IMR-90 (cell line): ENCODE data around the gene C15orf40. TPM values are rescaled to one million over a fixed set of nuclear protein-coding genes. Genes with fewer than 3 reads are reported as not detected.

ENCODE experiments used
- ATAC-seq: fragments of 200-7000 bp; cut with Tn5 transposase; 2 replicates; pipeline ENCODE4 v1.9.1; 2020; ENCODE audit warnings: low read depth, mild to moderate bottlenecking, moderate library complexity
- BruUV-seq: library from RNA; stranded (reverse); fragments of 400-500 nt; replicated peaks from 2 replicates; lab custom pipeline; 2021; lab: Mats Ljungman, UMichigan
- CTCF ChIA-PET: fragments of 300-600 bp; formaldehyde crosslinking; extraction: SDS; loops from one replicate; lab custom pipeline; 2021; ENCODE audit warnings: antibody characterized with exemption; lab: Yijun Ruan, JAX
- POLR2A ChIA-PET: fragments of 300-600 bp; sonication (Branson Sonifier 250); formaldehyde crosslinking; loops from one replicate; lab custom pipeline; 2022; ENCODE audit warnings: antibody characterized with exemption; ENCODE audit not compliant: unreplicated experiment; lab: Charles Lee
- DNase-seq: peaks from one replicate; pipeline ENCODE4 v3.0.0; 2013
- H2AFZ ChIP-seq: replicated peaks from 2 replicates; pipeline ENCODE3; 2013; ENCODE audit warnings: low read length, mild to moderate bottlenecking; ENCODE audit not compliant: poor library complexity
- H2AK5ac ChIP-seq: 2 replicates; pipeline ENCODE4 v1.6.1; 2013; ENCODE audit warnings: low read depth, low read length, inconsistent platforms
- H2AK9ac ChIP-seq: replicated peaks from 2 replicates; pipeline ENCODE3; 2013; ENCODE audit warnings: mild to moderate bottlenecking, low read depth, low read length, moderate library complexity; ENCODE audit not compliant: poor library complexity
- H2BK120ac ChIP-seq: 2 replicates; pipeline ENCODE4 v1.6.1; 2013; ENCODE audit warnings: low read depth, low read length, inconsistent platforms
- H2BK15ac ChIP-seq: 3 replicates; pipeline ENCODE4 v1.6.1; 2013; ENCODE audit warnings: low read depth, low read length, inconsistent platforms
- H2BK20ac ChIP-seq: 2 replicates; pipeline ENCODE4 v1.6.1; 2013; ENCODE audit warnings: low read depth, mild to moderate bottlenecking, inconsistent platforms, low read length, moderate library complexity
- H2BK5ac ChIP-seq: 2 replicates; pipeline ENCODE4 v1.6.1; 2013; ENCODE audit warnings: mild to moderate bottlenecking, low read depth, low read length, inconsistent platforms; ENCODE audit not compliant: poor library complexity, severe bottlenecking
- H3K14ac ChIP-seq: replicated peaks from 2 replicates; pipeline ENCODE4 v1.6.1; 2013; ENCODE audit warnings: low read depth, low read length, inconsistent platforms
- H3K18ac ChIP-seq: 2 replicates; pipeline ENCODE4 v1.6.1; 2013; ENCODE audit warnings: low read depth, low read length, control low read depth
- H3K23ac ChIP-seq: 2 replicates; pipeline ENCODE4 v1.6.1; 2013; ENCODE audit warnings: low read depth, low read length, inconsistent platforms
- H3K27ac ChIP-seq: 2 replicates; pipeline ENCODE4 v1.5.1; 2013; ENCODE audit warnings: mild to moderate bottlenecking, control low read depth, low read length; ENCODE audit not compliant: insufficient read depth
- H3K27me3 ChIP-seq: 2 replicates; pipeline ENCODE4 v1.6.1; 2013; ENCODE audit warnings: low read length; ENCODE audit not compliant: control insufficient read depth, insufficient read depth
- H3K36me3 ChIP-seq: 2 replicates; pipeline ENCODE4 v1.6.1; 2013; ENCODE audit warnings: low read length, mixed read lengths; ENCODE audit not compliant: control insufficient read depth, insufficient read depth
- H3K4ac ChIP-seq: 2 replicates; pipeline ENCODE4 v1.6.1; 2013; ENCODE audit warnings: low read depth, low read length, inconsistent platforms
- H3K4me1 ChIP-seq: 2 replicates; pipeline ENCODE4 v1.6.1; 2013; ENCODE audit warnings: low read length, mixed read lengths; ENCODE audit not compliant: control insufficient read depth, insufficient read depth
- H3K4me2 ChIP-seq: 2 replicates; pipeline ENCODE4 v1.6.1; 2013; ENCODE audit warnings: low read depth, mild to moderate bottlenecking, control low read depth, low read length, moderate library complexity
- H3K4me3 ChIP-seq: 2 replicates; pipeline ENCODE4 v1.5.1; 2013; ENCODE audit warnings: low read depth, mild to moderate bottlenecking, control low read depth, low read length, moderate library complexity; ENCODE audit not compliant: insufficient read depth
- H3K56ac ChIP-seq: 2 replicates; pipeline ENCODE4 v1.6.1; 2013; ENCODE audit warnings: low read length, inconsistent platforms; ENCODE audit not compliant: insufficient read depth; ENCODE audit errors: extremely low read depth
- H3K79me1 ChIP-seq, 2 experiments: 2 replicates each; pipeline ENCODE4 v1.6.1; 2013; ENCODE audit warnings: low read length in 2 of 2, inconsistent platforms in 1 of 2, low read depth in 1 of 2
- H3K9ac ChIP-seq: 2 replicates; pipeline ENCODE4 v1.6.1; 2013; ENCODE audit warnings: low read depth, low read length, control low read depth
- H3K9me1 ChIP-seq: 2 replicates; pipeline ENCODE4 v1.6.1; 2013; ENCODE audit warnings: low read length, inconsistent platforms; ENCODE audit not compliant: insufficient read depth
- H3K9me3 ChIP-seq: 2 replicates; pipeline ENCODE4 v1.6.1; 2013; ENCODE audit warnings: low read length; ENCODE audit not compliant: control insufficient read depth, insufficient read depth
- H4K20me1 ChIP-seq: 2 replicates; pipeline ENCODE4 v1.6.1; 2013; ENCODE audit warnings: low read length, inconsistent platforms; ENCODE audit not compliant: insufficient read depth
- H4K5ac ChIP-seq: 2 replicates; pipeline ENCODE4 v1.6.1; 2013; ENCODE audit warnings: mild to moderate bottlenecking, low read depth, low read length, control low read depth
- H4K8ac ChIP-seq, 2 experiments: 2 replicates each; pipeline ENCODE4 v1.6.1; 2013; ENCODE audit warnings: low read depth in 2 of 2, low read length in 2 of 2, control low read depth in 1 of 2, inconsistent platforms in 1 of 2
- H4K91ac ChIP-seq: 2 replicates; pipeline ENCODE4 v1.6.1; 2013; ENCODE audit warnings: low read depth, low read length, inconsistent platforms; ENCODE audit not compliant: insufficient read depth
- CEBPB ChIP-seq: IDR thresholded peaks from 2 replicates; pipeline ENCODE4 v1.6.1; 2012; ENCODE audit warnings: low read depth, low read length, improper control_type of control experiment
- FOS ChIP-seq: fragments of 150-350 bp; IDR thresholded peaks from 2 replicates; pipeline ENCODE4 v1.6.1; 2016; ENCODE audit warnings: low read depth, low read length
- MAZ ChIP-seq: IDR thresholded peaks from 2 replicates; pipeline ENCODE4 v1.6.1; 2012; ENCODE audit warnings: low read depth, mild to moderate bottlenecking, low read length, improper control_type of control experiment, moderate library complexity, borderline replicate concordance
- NFE2L2 ChIP-seq: fragments of 150-350 bp; IDR thresholded peaks from 2 replicates; pipeline ENCODE4 v1.6.1; 2016; ENCODE audit warnings: low read depth, mild to moderate bottlenecking, low read length
- POLR2A ChIP-seq: IDR thresholded peaks from 2 replicates; pipeline ENCODE4 v1.6.1; 2012; ENCODE audit warnings: mild to moderate bottlenecking, low read depth, low read length
- RAD21 ChIP-seq: IDR thresholded peaks from 2 replicates; pipeline ENCODE4 v1.6.1; 2012; ENCODE audit warnings: low read length, improper control_type of control experiment
- RCOR1 ChIP-seq: IDR thresholded peaks from 2 replicates; pipeline ENCODE4 v1.6.1; 2012; ENCODE audit warnings: mild to moderate bottlenecking, low read length, improper control_type of control experiment; ENCODE audit not compliant: insufficient replicate concordance
- SMC3 ChIP-seq: fragments of 150-350 bp; IDR thresholded peaks from 2 replicates; pipeline ENCODE4 v1.6.1; 2016; ENCODE audit warnings: low read depth, mild to moderate bottlenecking, antibody characterized with exemption, low read length, moderate library complexity
- WGBS, 2 experiments: methylation state at CpG; one replicate each; pipeline versions ENCODE4 v1.1.5 to v1.1.7; 2013; ENCODE audit warnings: missing lambda C conversion rate in 2 of 2; ENCODE audit not compliant: insufficient read length in 1 of 2; ENCODE audit errors: extremely low coverage in 2 of 2; 5-methylcytosine and 5-hydroxymethylcytosine counted together
- dilution Hi-C: fragments of 300-500 bp; cut with HindIII; formaldehyde crosslinking; loops from one replicate; pipeline ENCODE4 v1.14.3; 2018; ENCODE audit warnings: low sequenced_read_pairs; ENCODE audit not compliant: unreplicated experiment
- in situ Hi-C: fragments of 300-500 bp; cut with MboI; formaldehyde crosslinking; loops from 3 replicates; pipeline ENCODE4 v1.14.3; 2019; ENCODE audit warnings: low sequenced_read_pairs, inconsistent platforms, mixed read lengths
- intact Hi-C: fragments of 100-400 bp; cut with micrococcal nuclease; formaldehyde crosslinking; loops from 2 replicates; pipeline ENCODE4 v1.10.0; 2022
- polyA plus RNA-seq, 3 experiments: library from polyadenylated mRNA; depleted of rRNA; stranded (reverse); fragments of >200 nt; gene quantifications; 2 replicates each; pipeline ENCODE4 v1.2.3, GENCODE V29; 2012; ENCODE audit warnings: low replicate concordance in 1 of 3
- total RNA-seq: library from RNA; depleted of rRNA; stranded (reverse); fragments of >200 nt; gene quantifications from 2 replicates; pipeline ENCODE4 v1.2.3, GENCODE V29; 2012
- TF ChIP-seq, protein P1 (sequence below): conservative IDR thresholded peaks from 2 replicates; pipeline ENCODE4 v1.5.1; 2012; ENCODE audit warnings: mild to moderate bottlenecking, low read depth, low read length, improper control_type of control experiment
- TF ChIP-seq, protein P2 (sequence below): fragments of 150-350 bp; IDR thresholded peaks from 2 replicates; pipeline ENCODE4 v1.6.1; 2017; ENCODE audit warnings: mild to moderate bottlenecking, antibody characterized with exemption, low read length, low read depth

The C15orf40 gene
- total and polyA plus RNA-seq, 2 of the 4 experiments (the other 2 are of a cell fraction), result 7.0 to 10.7 TPM

DNA sequence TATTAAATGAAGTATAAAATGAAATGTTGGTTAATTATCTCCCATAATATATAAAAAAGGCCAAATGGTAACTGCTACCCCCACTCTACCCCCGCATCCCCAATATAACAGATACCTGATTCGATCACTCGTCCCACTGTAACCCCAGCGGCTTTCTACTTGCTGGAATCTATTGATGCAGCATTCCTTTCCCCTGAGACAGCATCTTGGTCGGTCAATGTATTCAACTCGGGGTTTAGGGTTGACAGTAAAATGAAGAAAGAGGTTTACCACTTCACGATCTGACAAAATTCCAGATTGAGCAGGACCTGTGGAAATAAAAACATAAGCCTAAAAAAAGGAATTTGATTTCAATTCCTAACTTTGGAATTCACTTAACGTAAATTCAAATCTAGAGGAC, 18.6 kb upstream of the C15orf40 start:
- in situ Hi-C loops (no loop called here), intact Hi-C loops (no loop called here), dilution Hi-C loops (no loop called here)
- Histone ChIP-seq H3K27ac (no peak overlapping the region), H3K27me3 (no peaks in the 10 kb centered on the region), H3K56ac (no peak overlapping the region), H4K20me1 (peaks cover 25% of the 10 kb centered on the region), H3K23ac (no peak overlapping the region), H4K5ac (no peak overlapping the region), H3K9ac (no peak overlapping the region), H3K9me1 (peaks cover 6% of the 10 kb centered on the region; the same call in 1 of the 2 replicates), H3K18ac (no peak overlapping the region), H4K91ac (no peak overlapping the region), H3K4ac (no peak overlapping the region), H2AFZ (no peak overlapping the region), H3K14ac (no peak overlapping the region), H2BK5ac (no peak overlapping the region), H3K36me3 (peaks cover 23% of the 10 kb centered on the region), H3K4me2 (no peak overlapping the region), H2AK5ac (no peak overlapping the region), H2BK120ac (no peak overlapping the region), H3K4me1 (peaks cover 1% of the 10 kb centered on the region; the same call in 1 of the 2 replicates), H3K4me3 (no peak overlapping the region), H2BK20ac (no peak overlapping the region), H4K8ac (no peak overlapping the region), H2AK9ac (no peak overlapping the region), H2BK15ac (no peak overlapping the region), H3K9me3 (no peaks in the 10 kb centered on the region), H3K79me1 (peaks cover 37 to 41% of the 10 kb centered on the region in 2 experiments)
- ChIA-PET CTCF (interaction anchor here (0.6 kb wide), 1 partner anchor 918 kb away, joined by 3 read pairs; no protein-coding TSS in a partner anchor), POLR2A (no interaction called here)
- no peak for ATAC-seq
- no CpG with 5 or more reads among the region's 8 CpGs for WGBS, 2 experiments
- DNase-seq, result peak; percentile 29
- BruUV-seq, result no TSS peak
- TF ChIP-seq, protein P1, sequence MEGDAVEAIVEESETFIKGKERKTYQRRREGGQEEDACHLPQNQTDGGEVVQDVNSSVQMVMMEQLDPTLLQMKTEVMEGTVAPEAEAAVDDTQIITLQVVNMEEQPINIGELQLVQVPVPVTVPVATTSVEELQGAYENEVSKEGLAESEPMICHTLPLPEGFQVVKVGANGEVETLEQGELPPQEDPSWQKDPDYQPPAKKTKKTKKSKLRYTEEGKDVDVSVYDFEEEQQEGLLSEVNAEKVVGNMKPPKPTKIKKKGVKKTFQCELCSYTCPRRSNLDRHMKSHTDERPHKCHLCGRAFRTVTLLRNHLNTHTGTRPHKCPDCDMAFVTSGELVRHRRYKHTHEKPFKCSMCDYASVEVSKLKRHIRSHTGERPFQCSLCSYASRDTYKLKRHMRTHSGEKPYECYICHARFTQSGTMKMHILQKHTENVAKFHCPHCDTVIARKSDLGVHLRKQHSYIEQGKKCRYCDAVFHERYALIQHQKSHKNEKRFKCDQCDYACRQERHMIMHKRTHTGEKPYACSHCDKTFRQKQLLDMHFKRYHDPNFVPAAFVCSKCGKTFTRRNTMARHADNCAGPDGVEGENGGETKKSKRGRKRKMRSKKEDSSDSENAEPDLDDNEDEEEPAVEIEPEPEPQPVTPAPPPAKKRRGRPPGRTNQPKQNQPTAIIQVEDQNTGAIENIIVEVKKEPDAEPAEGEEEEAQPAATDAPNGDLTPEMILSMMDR, result no peak
- TF ChIP-seq SMC3, result no peak
- TF ChIP-seq, protein P2, sequence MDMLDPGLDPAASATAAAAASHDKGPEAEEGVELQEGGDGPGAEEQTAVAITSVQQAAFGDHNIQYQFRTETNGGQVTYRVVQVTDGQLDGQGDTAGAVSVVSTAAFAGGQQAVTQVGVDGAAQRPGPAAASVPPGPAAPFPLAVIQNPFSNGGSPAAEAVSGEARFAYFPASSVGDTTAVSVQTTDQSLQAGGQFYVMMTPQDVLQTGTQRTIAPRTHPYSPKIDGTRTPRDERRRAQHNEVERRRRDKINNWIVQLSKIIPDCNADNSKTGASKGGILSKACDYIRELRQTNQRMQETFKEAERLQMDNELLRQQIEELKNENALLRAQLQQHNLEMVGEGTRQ, result no peak
- no peak for TF ChIP-seq FOS
- TF ChIP-seq RCOR1, result no peak
- no peak for TF ChIP-seq CEBPB
- no peak for TF ChIP-seq MAZ
- no peak for TF ChIP-seq POLR2A
- TF ChIP-seq RAD21, result no peak
- no peak for TF ChIP-seq NFE2L2
